Testis (tissue), 3 donors: ENCODE results near the gene CAMK2N1. TPM values are rescaled to one million over a fixed set of nuclear protein-coding genes. Genes with fewer than 3 reads are reported as not detected.

Experiments used
- DNase-seq: peaks from one replicate; pipeline ENCODE4 v3.0.0-alpha.2; 2019
- H3K27ac ChIP-seq, 2 donors: fragments of 200-600 bp; sonication (generic); one replicate each; pipeline ENCODE4 v1.5.1; 2019
- H3K27me3 ChIP-seq: fragments of 200-600 bp; sonication (generic); one replicate; pipeline ENCODE4 v1.5.1; 2019
- H3K36me3 ChIP-seq: fragments of 200-600 bp; sonication (generic); one replicate; pipeline ENCODE4 v1.5.1; 2017; ENCODE audit warnings: low read depth; ENCODE audit errors: missing control alignments
- H3K4me1 ChIP-seq: fragments of 200-600 bp; sonication (generic); one replicate; pipeline ENCODE4 v1.5.1; 2019
- H3K4me3 ChIP-seq, 2 donors: fragments of 200-600 bp; sonication (generic); one replicate each; pipeline ENCODE4 v1.5.1; 2017 to 2019
- H3K9me3 ChIP-seq: fragments of 200-600 bp; sonication (generic); one replicate; pipeline ENCODE4 v1.5.1; 2017
- CTCF ChIP-seq, 3 experiments: fragments of 450-650 bp in 2 of 3; fragments of 200-600 bp in 1 of 3; sonication (generic) in 1 of 3; IDR thresholded peaks; one replicate each; pipeline ENCODE4 v1.5.1; 2016 to 2019; ENCODE audit warnings: antibody characterized with exemption in 3 of 3, mild to moderate bottlenecking in 2 of 3, moderate library complexity in 1 of 3
- POLR2A ChIP-seq: fragments of 450-650 bp; IDR thresholded peaks from one replicate; pipeline ENCODE4 v1.6.1; 2017; ENCODE audit warnings: antibody characterized with exemption, mild to moderate bottlenecking, moderate library complexity
- WGBS, 2 donors: methylation state at CpG; one replicate each; pipeline ENCODE4 v1.1.5; 2018; 5-methylcytosine and 5-hydroxymethylcytosine counted together
- intact Hi-C: fragments of 100-400 bp; cut with DNase I; formaldehyde crosslinking; loops from one replicate; pipeline ENCODE4 v1.15.1; 2023; ENCODE audit warnings: low total_unique reads
- polyA plus RNA-seq: library from polyadenylated mRNA; stranded (reverse); fragments of 350-450 nt; fragmentation: Illumina TruSeq; extraction: RNeasy Lipid Tissue Mini Kit (QIAGEN cat#74804); gene quantifications from one replicate; pipeline ENCODE4 v1.2.3, GENCODE V29; 2014; ENCODE audit warnings: low read depth, low replicate concordance; ENCODE audit not compliant: insufficient read depth
- total RNA-seq, 2 donors: library from RNA; depleted of rRNA; stranded (reverse); fragments of >200 nt; gene quantifications; one replicate each; pipeline ENCODE4 v1.2.3, GENCODE V29; 2016

Gene CAMK2N1
- total and polyA plus RNA-seq, 3 donors from 2014 or later = 7.8 to 12.3 (median 9.5) TPM

GRCh38 chr1:20483833-20484518 lies 2.0 kb downstream of the CAMK2N1 start:
- Histone ChIP-seq H3K36me3 (no peaks in the 10 kb centered on the region), H3K9me3 (no peaks in the 10 kb centered on the region), H3K27ac (peak overlapping the region; percentile 26 to 50), H3K4me1 (peaks cover 11% of the 10 kb centered on the region), H3K4me3 (peak overlapping the region; percentile 58 to 70), H3K27me3 (no peaks in the 10 kb centered on the region)
- peak; percentile 54 for DNase-seq
- TF ChIP-seq POLR2A (no peak), CTCF (IDR thresholded peaks at IDR 0.05) (no peak)
- intact Hi-C loops = no loop called here
- WGBS, 2 donors = 2% methylated on average over 35 to 58 of the region's 58 CpGs

GRCh38 chr1:20483098-20483832 lies 2.7 kb downstream of the CAMK2N1 start:
- Histone ChIP-seq H3K4me3 (peak overlapping the region in 1 of 2 donors; percentile 70), H3K27ac (no peak overlapping the region), H3K27me3 (no peaks in the 10 kb centered on the region), H3K4me1 (peaks cover 11% of the 10 kb centered on the region), H3K9me3 (no peaks in the 10 kb centered on the region), H3K36me3 (no peaks in the 10 kb centered on the region)
- DNase-seq = no peak
- 34 to 41% methylated on average over 16 of the region's 16 CpGs for WGBS, 2 donors
- intact Hi-C loops = no loop called here
- no peak for TF ChIP-seq POLR2A
- no peak for TF ChIP-seq CTCF (IDR thresholded peaks at IDR 0.05)

- Histone ChIP-seq H3K4me3 (no peak overlapping the region), H3K36me3 (no peaks in the 10 kb centered on the region), H3K27me3 (no peaks in the 10 kb centered on the region), H3K27ac (no peak overlapping the region), H3K9me3 (no peaks in the 10 kb centered on the region), H3K4me1 (peaks cover 23% of the 10 kb centered on the region)
- intact Hi-C loops = no loop called here
- WGBS, 2 donors = 78 to 79% methylated on average over 10 of the region's 10 CpGs
- DNase-seq = no peak
- no peak for TF ChIP-seq POLR2A
- no peak for TF ChIP-seq CTCF (IDR thresholded peaks at IDR 0.05)
Measured at GRCh38 chr1:20481643-20482498, 4.1 kb downstream of the CAMK2N1 start.

- Histone ChIP-seq H3K36me3 (no peaks in the 10 kb centered on the region), H3K27ac (no peak overlapping the region), H3K9me3 (no peaks in the 10 kb centered on the region), H3K4me1 (peaks cover 25% of the 10 kb centered on the region), H3K27me3 (no peaks in the 10 kb centered on the region), H3K4me3 (no peak overlapping the region)
- WGBS, 2 donors = 79 to 89% methylated on average over 7 of the region's 7 CpGs
- no peak for DNase-seq
- intact Hi-C loops = no loop called here
- TF ChIP-seq CTCF (IDR thresholded peaks at IDR 0.05) (no peak), POLR2A (no peak)
Measured at GRCh38 chr1:20480951-20481617, 4.9 kb downstream of the CAMK2N1 start.
